Heart right ventricle (tissue), 16 donors: Measurements from ENCODE around the gene NEUROD6. TPM values are rescaled to one million over a fixed set of nuclear protein-coding genes. Genes with fewer than 3 reads are reported as not detected.

ENCODE experiments used
- ATAC-seq, 8 donors: fragments of 200-7000 bp; cut with Tn5 transposase; one replicate each; pipeline ENCODE4 v1.9.1; 2020; ENCODE audit warnings: mild to moderate bottlenecking in 8 of 8, moderate library complexity in 8 of 8, moderate number of reproducible peaks in 1 of 8
- DNase-seq, 2 donors: peaks; one replicate each; pipeline ENCODE4 v3.0.0-alpha.2; 2020
- H3K27ac ChIP-seq, 10 donors: fragments of 200-600 bp; sonication (generic) in 2 of 10; one replicate each; pipeline versions ENCODE4 v1.5.0 to v1.8.0; 2020 to 2022; ENCODE audit warnings: mild to moderate bottlenecking in 3 of 10
- H3K27me3 ChIP-seq, 7 donors: fragments of 200-600 bp; one replicate each; pipeline ENCODE4 v1.8.0; 2021 to 2022; ENCODE audit warnings: mild to moderate bottlenecking in 2 of 7
- H3K36me3 ChIP-seq, 9 donors: fragments of 200-600 bp; sonication (generic) in 1 of 9; one replicate each; pipeline versions ENCODE4 v1.5.0 to v1.8.0; 2020 to 2022; ENCODE audit warnings: mild to moderate bottlenecking in 2 of 9
- H3K4me1 ChIP-seq, 9 donors: fragments of 200-600 bp; sonication (generic) in 1 of 9; one replicate each; pipeline versions ENCODE4 v1.5.0 to v1.8.0; 2020 to 2022; ENCODE audit warnings: mild to moderate bottlenecking in 4 of 9
- H3K4me3 ChIP-seq, 10 donors: fragments of 200-600 bp; sonication (generic) in 2 of 10; one replicate each; pipeline versions ENCODE4 v1.5.0 to v1.8.0; 2020 to 2022; ENCODE audit warnings: mild to moderate bottlenecking in 7 of 10, moderate library complexity in 2 of 10
- H3K9me3 ChIP-seq, 11 donors: fragments of 200-600 bp in 10 of 11; sonication (generic) in 2 of 11; one replicate each; pipeline versions ENCODE4 v1.5.0 to v1.8.0; 2013 to 2022; ENCODE audit warnings: mild to moderate bottlenecking in 2 of 11, control low read depth in 1 of 11, moderate library complexity in 1 of 11
- CTCF ChIP-seq, 9 donors: fragments of 200-600 bp; sonication (generic) in 2 of 9; IDR thresholded peaks; one replicate each; pipeline versions ENCODE4 v1.5.0 to v1.8.0; 2021 to 2022; ENCODE audit warnings: antibody characterized with exemption in 9 of 9, mild to moderate bottlenecking in 5 of 9, moderate library complexity in 1 of 9
- WGBS, 2 donors: extraction: QIAGEN DNeasy Blood & Tissue Kit; methylation state at CpG; one replicate each; pipeline ENCODE4 v1.1.7; 2013; ENCODE audit warnings: inconsistent platforms in 1 of 2; 5-methylcytosine and 5-hydroxymethylcytosine counted together
- intact Hi-C, 10 donors: fragments of 100-400 bp; cut with DNase I; formaldehyde crosslinking; loops; one replicate each; pipeline versions ENCODE4 v1.11.1 to v1.14.2; 2022
- polyA plus RNA-seq, 2 donors: library from polyadenylated mRNA; stranded (reverse); fragments of 200-250 nt; gene quantifications; one replicate each; pipeline ENCODE4 v1.2.3, GENCODE V29; 2013
- total RNA-seq, 10 donors: library from RNA; stranded (reverse); fragmentation: NEBNext Ultra II Directional in 3 of 10; extraction: Animal tissue kit (Norgen Biotek cat#: 25700) in 3 of 10; gene quantifications; one replicate each; pipeline versions ENCODE4 v1.2.1 to v1.2.4, GENCODE V29; 2021 to 2023
- donor health status: Arrhythmogenic right ventricular cardiomyopathy.
- donor health status: ischemic (EF 13 %, LVEDD 7.1; RV severe dilation, severe dysfunction).
- donor health status: healthy with polysubstance abuse.
- donor health status: DM: no; HTN: yes; CAD: no.
- donor health status: DM: no; HTN: no; CAD: no.
- donor health status: ischemic (EF 25% LVEDD 6.9; RV normal size, moderate dysfunction).
- donor health status: ischemic (EF 25% LVEDD 5.7; RV mildly dilated, moderate dysfunction).
- donor health status: healthy.
- donor health status: DM: yes; HTN: yes; CAD: no.
- donor health status: Ischemic cardiomyopathy.
- donor health status: ischemic (EF 35%, LVEDD 5.7; RV mildly dilated, moderate dysfunction).
- donor health status: nonischemic (EF 11% LVEDD 7.7; RV severe dilation, severe dysfunction).
- donor health status: DM: yes; HTN: yes; CAD: no.
- donor health status: PGD.
- donor health status: ischemic (EF 29% LVEDD 5.4; RV normal size, mild dysfunction).
- donor health status: nonischemic (EF 23%, LVEDD 6.1; RV moderate dilation, normal function).

Gene NEUROD6
- total and polyA plus RNA-seq, 12 donors = not detected

GRCh38 chr7:31372231-31372959 is 31.9 kb upstream of the NEUROD6 start:
- H3K27me3 ChIP-seq = peaks cover 0 to 68% (median 37%) of the 10 kb centered on the region in 7 donors
- TF ChIP-seq CTCF (IDR thresholded peaks at IDR 0.05) = no peak
- no peak for ATAC-seq
- no peaks in the 10 kb centered on the region for H3K9me3 ChIP-seq
- no peak overlapping the region for H3K27ac ChIP-seq
- no peaks in the 10 kb centered on the region for H3K4me1 ChIP-seq
- H3K36me3 ChIP-seq = no peaks in the 10 kb centered on the region
- intact Hi-C loops = loop anchor here in 2 of 10 donors (10.0 kb wide), 1 partner anchor 262 kb away; no protein-coding TSS in a partner anchor
- DNase-seq = no peak
- H3K4me3 ChIP-seq = no peak overlapping the region
- WGBS, 2 donors = 78 to 83% methylated on average over 11 of the region's 11 CpGs

- Histone ChIP-seq H3K27ac (no peak overlapping the region), H3K27me3 (peaks cover 0 to 68% (median 39%) of the 10 kb centered on the region in 7 donors), H3K36me3 (no peaks in the 10 kb centered on the region), H3K4me1 (no peaks in the 10 kb centered on the region), H3K9me3 (no peaks in the 10 kb centered on the region), H3K4me3 (no peak overlapping the region)
- WGBS, 2 donors = 65 to 78% methylated on average over 2 of the region's 2 CpGs
- ATAC-seq (no peak), DNase-seq (no peak)
- TF ChIP-seq CTCF (IDR thresholded peaks at IDR 0.05) = no peak
- intact Hi-C loops = loop anchor here in 2 of 10 donors (10.0 kb wide), 1 partner anchor 263 kb away; no protein-coding TSS in a partner anchor
Measured at GRCh38 chr7:31371621-31372020, 31.1 kb upstream of the NEUROD6 start.

- intact Hi-C loops = loop anchor here in 2 of 10 donors (10.0 kb wide), 1 partner anchor 264 kb away; no protein-coding TSS in a partner anchor
- H3K36me3 ChIP-seq = no peaks in the 10 kb centered on the region
- no peak for TF ChIP-seq CTCF (IDR thresholded peaks at IDR 0.05)
- ATAC-seq (no peak), DNase-seq (no peak)
- H3K4me3 ChIP-seq = no peak overlapping the region
- H3K9me3 ChIP-seq = no peaks in the 10 kb centered on the region
- no peaks in the 10 kb centered on the region for H3K4me1 ChIP-seq
- H3K27ac ChIP-seq = no peak overlapping the region
- 21 to 30% methylated on average over 3 of the region's 3 CpGs for WGBS, 2 donors
- peaks cover 0 to 75% (median 39%) of the 10 kb centered on the region in 7 donors for H3K27me3 ChIP-seq
Measured at GRCh38 chr7:31370609-31371008, 30.1 kb upstream of the NEUROD6 start.

- no peak for TF ChIP-seq CTCF (IDR thresholded peaks at IDR 0.05)
- Histone ChIP-seq H3K4me1 (no peaks in the 10 kb centered on the region), H3K36me3 (no peaks in the 10 kb centered on the region), H3K27ac (no peak overlapping the region), H3K27me3 (peaks cover 0 to 71% (median 52%) of the 10 kb centered on the region in 7 donors), H3K4me3 (no peak overlapping the region), H3K9me3 (no peaks in the 10 kb centered on the region)
- 86 to 87% methylated on average over 10 of the region's 10 CpGs for WGBS, 2 donors
- ATAC-seq = no peak
- intact Hi-C loops = no loop called here
- DNase-seq = no peak
Measured at GRCh38 chr7:31368620-31369019, 28.1 kb upstream of the NEUROD6 start.
